CD4-positive, alpha-beta T cell treated with Interleukin-15 for 1 hour (primary cell): Measurements from ENCODE around the gene LELP1.
"Not testable (repeated sequence)": the region's sequence is repeated elsewhere in the genome, so short reads cannot be mapped to it uniquely, and the experiment has no call there.

Source experiments
- DNase-seq: peaks from one replicate; pipeline ENCODE4 v3.0.0-alpha.2; 2020

The LELP1 gene

DNA sequence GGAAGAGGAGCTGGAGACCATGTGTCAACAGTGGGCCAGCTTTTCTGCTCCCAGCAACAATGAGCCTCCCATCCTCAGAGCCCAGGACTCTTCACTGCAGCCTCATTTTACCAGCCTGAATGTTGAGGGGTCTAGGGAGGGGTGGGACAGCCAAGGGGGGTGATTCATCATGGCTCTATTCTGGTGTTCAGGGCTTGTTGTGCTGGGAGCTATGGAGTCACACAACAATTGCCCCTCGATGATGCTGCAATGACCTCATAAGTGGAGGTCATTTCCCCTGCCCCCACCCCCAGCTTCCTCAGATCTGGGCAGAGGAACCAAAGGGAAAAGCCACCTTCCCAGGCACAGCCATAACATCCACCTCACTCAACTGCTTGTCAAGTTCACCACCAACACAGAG, at the start of gene LELP1:
Gene LELP1, plus strand, starts transcription at position 301 of the 400 bp plus-strand sequence. CDS start 1,278 bp downstream, outside the sequence.
- DNase-seq, result no peak

DNA sequence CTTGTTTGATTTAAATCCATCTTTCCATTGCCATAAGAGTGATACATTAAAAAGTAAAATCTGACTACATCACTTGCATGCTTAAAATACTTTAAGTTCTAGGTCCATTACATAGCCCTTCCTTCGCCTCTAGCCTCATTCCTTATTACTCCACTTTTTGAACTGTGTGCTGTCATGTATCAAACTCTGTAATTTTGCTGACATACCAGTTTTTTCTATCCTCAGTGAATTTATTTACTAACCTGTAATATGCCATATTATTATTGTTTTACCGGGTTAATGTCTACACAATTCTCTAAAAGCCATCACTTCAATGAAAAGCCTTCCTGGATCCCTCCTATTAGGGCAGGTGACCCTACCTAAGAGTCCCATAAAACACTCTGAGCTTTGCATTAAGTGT, 47.7 kb upstream of the LELP1 start:
- no peak for DNase-seq

DNA sequence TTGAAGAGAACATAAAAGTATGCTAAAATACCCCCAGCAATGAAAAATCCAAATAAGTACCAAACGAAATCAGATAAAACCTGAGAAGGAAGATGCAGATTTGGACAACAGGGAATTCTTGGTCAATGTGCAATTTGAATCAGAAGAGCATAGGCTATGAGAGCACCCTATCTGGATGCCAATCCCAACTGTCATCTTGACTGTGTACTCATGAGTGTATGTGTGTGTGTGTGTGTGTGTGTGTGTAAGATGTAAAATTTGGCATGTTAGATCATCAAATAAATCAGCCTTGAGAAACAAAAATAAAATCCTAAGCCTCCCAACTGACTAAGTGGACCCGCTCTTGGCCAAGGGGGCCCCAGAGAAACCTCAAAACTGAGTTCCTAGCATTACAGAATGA, 34.5 kb upstream of the LELP1 start:
- DNase-seq, result no peak

DNA sequence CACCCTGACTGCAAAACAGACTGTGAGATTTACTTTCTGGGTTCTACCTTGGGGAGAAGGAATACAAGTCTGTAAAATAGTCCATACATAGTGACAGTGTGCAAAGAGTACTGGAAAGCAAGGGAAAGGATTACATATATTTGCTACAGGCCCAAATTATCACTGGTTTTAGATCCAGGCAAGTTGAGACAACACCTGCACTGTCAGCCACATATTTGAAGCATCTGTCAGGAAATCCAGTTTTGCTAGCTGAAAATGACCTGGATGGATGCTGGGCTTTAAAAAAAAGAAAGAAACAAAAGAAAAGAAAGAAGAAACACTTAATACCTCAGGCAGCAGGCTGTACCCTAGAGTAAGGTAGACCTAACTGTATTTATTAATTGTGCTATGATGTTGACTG, 28.6 kb upstream of the LELP1 start:
- DNase-seq, result no peak

DNA sequence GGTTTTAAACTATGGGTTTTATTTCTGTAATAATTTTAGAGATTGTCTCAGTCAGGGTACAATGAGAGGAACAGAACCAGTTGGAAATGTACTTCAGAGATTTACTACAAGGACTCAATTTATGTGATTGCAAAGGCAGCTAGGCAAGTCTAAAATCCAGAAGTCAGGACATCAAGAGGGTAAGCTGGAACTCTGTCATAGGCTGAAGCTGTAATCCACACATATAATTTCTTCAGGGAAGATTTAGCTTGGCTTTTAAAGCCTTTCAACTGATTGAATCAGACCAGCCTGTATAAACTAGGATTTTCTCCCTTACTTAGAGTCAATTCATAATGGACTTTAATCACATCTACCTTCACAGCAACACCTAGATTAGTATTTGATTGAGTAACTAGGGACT, 24.3 kb upstream of the LELP1 start:
- DNase-seq, result no peak

DNA sequence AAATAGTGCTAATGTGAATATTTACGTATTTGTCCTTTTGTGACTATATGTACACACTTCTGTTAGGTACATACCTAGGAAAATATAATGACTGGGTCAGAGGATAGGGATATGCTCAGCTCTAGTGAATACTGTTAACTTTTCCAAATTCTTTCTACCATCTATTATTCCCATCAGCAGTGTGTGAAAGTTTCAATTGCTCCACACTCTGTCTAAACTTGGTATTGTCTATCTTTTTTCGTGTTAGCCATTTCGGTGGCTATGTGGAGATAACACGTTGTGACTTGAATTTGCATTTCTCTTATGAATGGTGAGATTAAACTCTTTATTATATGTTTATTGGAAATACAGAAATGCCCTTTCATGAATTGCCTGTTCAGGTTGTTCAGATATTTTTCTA, 22.7 kb upstream of the LELP1 start:
- no peak for DNase-seq

DNA sequence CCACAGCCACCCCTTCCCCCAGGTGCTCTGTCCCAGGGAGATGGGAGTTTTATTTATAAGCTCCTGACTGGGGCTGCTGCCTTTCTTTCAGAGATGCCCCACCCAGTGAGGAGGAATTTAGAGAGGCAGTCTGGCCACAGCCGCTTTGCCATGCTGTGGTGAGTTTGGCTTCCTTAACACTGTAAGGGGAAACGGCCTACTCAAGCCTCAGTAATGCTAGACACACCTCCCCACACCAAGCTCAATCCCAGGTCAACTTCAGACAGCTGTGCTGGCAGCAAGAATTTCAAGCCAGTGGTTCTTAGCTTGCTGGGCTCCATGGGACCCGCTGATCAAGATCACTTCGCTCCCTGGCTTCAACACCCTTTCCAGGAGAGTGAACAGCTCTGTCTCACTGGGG, 14.9 kb upstream of the LELP1 start:
- DNase-seq, result not testable (repeated sequence)

DNA sequence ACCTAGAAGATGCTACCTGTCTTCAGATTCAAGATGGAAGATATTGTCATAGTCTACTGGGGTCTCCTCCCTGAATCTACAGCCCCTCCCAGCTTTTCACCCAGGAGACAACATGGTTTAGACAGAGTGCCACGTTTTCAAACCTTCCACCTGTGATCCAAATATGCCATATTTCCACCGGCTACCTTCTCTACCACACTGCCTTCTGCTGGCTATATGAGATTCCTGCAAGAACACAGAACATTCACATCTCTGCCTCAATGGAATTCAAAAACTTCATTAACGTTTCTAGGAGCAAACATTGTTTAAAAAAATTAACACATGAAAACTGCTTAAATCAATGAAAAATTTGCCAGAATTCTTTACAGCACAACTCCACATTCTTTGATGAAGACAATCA, 12.9 kb upstream of the LELP1 start:
- DNase-seq, result no peak

DNA sequence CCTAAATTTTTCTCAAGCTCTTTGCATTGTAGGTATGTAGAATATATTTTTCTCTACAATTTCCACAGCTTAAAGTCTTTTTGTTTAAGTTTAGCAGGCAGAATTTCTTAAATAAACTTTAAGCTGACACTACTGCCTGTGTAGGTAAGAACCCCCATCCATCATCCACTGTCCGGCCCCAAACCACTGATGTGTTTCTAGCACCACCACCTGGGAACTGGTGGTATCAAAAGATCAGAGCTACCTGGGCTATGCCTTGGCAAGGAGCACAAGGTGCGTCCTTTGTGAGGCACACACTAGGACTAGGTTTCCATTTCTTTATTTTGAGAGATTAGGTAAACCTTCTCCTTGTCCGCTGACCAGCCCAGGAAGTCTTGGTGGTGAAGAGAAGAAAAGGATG, 10.5 kb upstream of the LELP1 start:
- no peak for DNase-seq

DNA sequence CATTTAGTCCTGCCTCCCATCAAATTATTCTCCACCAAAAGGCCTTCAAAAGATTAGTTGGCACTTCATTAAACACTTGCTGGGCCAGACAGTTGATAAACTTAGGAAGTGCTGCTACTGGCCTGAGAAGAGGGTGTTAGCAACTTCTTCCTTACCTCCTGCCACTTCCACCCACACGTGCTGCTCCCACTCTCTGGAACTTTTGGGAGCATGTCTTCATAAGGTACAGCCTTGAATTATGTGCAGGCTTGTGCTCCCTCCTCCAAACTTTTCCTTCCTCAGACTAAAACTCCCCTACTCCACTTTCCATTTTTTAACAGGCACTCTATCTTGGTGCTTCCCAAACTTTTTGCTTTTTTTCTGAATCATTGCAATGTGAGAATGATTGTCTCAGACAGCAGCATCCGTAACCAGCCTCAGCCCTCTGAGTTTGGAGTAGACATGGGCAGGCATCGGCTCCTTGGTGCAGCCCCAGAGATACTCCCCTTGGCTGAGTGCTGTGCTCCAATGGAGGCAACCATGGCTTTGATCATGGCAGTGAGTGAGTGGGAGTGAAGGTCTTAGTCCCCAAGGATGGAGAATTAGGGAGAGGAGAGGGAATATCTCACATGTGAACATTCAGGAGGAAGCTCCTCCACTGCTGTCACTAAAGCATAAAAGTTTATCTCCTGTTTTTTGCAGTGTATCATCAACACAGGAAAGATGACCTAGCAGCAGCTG, 8.7 kb upstream of the LELP1 start:
- no peak for DNase-seq

DNA sequence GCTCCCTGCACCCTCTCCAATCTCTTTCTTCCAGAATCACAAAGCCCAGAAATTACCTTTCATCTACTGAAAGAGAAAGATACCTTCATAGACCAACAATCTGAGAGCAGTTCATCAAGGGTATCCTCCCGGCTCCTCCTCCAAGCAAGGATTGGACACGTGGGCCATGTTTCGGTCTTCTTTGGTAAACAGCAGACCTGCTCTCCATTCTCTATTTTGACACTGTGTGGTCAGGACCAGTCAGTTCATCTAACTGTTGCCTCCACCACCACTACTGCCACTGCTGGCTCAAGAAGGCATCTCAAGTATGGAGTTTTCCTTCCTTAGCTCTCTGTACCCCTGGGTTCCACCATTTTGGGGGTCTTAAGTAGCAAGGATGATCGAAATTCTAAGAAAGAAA, 8.0 kb upstream of the LELP1 start:
- no peak for DNase-seq

DNA sequence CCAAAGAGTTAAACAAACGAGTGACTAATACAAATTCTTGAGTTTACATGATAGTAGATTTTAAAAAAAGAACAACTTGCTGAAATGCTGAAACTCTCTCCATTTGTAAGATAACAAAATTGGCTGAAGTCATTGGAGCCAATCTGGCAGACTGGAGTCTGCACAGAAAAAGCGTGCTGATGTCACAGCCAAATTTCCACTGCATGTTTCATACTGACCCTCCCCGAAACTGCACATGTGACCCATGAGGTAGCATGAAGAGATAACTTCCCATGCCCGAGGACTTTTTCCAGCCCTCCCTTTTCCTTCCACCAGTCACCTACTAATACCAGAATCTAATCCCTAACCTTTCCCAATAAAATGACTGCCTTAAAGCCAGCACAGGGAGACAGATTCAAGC, 1.2 kb upstream of the LELP1 start:
- DNase-seq, result no peak

DNA sequence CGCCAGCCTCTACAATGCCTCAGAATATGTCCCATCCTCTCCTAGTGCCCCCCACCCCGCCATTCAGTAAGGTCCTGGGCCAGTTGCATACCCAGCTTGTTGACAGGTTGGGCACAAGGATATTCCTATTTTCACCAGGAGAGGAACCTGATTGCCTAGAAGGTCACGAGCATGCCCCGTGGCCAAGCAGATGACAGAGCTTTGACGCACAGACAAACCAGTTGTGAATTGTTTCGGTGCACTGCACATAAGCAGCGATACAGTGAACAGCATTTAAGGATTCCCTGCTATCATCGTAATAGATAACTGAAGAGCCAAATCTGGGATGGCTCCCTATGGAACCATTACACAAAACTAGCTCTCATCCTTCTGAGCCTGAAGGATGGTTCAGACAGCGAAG, 3.4 kb downstream of the LELP1 start:
- no peak for DNase-seq

DNA sequence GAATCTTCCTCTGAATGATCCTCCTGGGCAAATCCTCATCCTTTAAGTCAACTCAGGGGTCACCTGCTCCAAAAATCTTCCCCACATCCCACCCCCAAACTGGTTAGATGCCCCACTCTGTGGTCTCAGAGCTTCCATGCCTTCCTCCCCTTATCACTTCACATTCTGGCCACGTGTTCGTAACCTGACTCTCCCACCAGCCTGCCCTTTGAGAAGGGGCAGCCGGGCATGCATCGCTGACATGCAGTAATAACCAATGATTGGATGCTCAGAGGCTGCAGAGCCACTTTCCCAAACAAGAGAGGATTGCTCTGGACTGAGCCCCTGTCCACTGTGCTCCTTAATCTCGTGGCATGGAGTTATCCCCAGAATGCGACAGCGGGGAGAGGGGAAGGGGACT, 7.0 kb downstream of the LELP1 start:
- DNase-seq, result no peak

DNA sequence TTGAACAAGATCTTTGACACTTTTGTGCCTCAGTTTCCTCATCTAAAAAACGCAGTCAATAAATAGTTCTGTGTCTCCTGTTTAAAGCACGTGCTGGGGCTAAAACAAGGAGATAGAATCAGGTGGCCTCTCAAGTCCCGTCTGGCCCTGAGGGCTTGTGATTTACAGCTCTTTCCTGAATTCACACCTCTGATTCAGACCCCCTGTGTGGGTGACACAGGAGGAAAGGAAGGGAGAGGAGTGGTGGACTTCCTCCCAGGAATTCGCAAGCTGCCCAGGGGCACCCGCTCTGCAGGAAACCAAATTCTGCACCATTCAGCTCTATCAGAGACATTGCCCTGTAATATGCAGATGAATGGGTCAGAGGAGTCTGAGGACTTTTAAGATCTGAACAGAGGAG, 9.0 kb downstream of the LELP1 start:
- no peak for DNase-seq

DNA sequence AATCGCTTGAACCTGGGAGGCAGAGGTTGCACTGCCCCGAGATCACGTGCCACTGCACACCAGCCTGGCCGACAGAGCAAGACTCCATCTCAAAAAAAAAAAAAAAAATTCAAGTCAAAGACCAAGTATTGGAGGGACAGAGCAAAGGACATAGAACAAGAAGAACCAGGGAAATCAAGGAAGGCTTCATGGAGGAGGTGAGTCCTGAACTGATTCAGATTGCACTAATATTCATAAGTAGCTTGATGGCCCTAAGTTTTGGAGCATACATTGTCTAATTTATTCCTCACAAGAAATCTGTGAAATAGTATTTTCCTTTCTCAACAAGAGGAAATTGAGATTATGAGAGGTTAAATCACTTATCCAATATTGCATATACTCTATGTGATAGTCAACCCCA, 10.3 kb downstream of the LELP1 start:
- DNase-seq, result no peak

DNA sequence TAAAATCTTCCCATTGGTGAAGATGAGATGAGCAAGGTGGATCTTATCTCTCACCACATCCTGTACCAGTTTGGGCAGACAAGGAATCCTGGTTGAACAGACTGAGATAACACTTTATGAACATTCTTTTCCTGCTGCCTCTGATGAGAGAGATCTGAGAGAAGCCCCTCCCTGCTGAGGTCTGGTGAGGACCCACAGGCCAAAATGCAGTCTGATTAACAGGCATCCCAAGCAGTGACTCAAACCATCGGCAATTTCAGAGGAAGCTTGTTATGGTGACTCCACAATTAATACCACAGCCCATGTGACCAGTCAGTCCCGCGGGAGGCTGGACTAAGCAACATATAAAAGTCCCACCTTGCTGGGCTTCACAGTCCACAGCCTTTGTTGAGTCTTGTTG, 14.0 kb downstream of the LELP1 start, which contains the start of gene PRR9:
Gene PRR9, plus strand, starts transcription at position 373 of the 400 bp plus-strand sequence. CDS start 561 bp downstream, outside the sequence.
- no peak for DNase-seq

DNA sequence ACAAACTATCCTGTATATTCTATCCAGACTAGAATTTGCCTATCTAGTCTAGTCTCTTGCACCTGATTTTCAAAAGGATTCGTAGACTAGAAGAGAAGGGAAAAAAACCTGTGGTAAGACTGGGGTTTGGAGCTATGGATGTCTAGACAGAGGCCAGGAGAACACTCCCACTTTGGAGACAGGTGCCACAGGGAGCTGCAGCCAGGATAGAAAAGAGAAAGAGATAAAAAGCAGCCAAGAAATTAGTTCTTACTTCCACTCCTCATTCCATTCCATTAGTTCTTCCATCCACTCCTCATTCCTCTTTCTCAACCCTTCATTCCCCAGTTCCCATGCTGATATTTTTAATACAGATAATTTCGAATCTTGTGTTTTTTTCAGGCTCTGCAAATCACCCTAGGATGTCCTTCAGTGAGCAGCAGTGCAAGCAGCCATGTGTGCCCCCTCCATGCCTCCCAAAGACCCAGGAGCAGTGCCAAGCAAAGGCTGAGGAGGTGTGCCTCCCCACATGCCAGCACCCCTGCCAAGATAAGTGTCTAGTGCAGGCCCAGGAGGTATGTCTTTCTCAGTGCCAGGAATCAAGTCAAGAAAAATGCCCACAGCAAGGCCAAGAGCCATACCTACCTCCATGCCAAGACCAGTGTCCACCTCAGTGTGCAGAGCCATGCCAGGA, 14.7 kb downstream of the LELP1 start:
- no peak for DNase-seq

DNA sequence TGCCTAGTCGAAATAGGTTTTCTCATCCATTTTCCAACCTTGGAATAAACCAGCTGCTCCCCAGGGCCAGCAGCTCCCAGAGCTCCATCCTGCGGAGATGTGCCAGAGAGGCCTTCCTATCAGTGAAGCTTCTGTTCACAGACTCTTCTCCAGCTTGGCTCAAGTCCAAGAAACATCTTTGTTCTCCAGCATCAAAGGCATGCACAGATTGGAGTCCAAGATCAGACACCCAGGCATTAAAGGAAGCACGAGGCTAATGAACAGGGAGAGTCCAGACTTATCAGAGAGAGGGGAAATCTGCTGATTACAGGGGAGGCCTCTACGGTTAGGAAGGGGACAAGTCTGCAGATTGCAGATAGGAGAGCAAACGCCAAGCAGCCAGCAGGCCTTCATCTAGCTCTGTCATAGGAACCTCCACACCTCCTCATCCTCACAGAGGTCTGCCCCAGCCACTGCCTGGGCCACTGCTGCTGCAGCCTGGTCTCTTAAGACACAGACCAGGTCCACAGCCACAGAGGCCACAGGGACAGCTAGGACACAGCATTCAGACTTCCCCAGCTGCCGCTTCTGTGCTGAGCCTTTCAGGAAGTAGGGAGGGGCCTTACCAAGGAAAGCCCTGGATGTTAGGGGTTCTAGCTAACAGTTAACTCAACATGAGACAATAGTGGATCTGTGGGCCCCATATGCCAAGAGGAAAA, 17.5 kb downstream of the LELP1 start:
- no peak for DNase-seq

DNA sequence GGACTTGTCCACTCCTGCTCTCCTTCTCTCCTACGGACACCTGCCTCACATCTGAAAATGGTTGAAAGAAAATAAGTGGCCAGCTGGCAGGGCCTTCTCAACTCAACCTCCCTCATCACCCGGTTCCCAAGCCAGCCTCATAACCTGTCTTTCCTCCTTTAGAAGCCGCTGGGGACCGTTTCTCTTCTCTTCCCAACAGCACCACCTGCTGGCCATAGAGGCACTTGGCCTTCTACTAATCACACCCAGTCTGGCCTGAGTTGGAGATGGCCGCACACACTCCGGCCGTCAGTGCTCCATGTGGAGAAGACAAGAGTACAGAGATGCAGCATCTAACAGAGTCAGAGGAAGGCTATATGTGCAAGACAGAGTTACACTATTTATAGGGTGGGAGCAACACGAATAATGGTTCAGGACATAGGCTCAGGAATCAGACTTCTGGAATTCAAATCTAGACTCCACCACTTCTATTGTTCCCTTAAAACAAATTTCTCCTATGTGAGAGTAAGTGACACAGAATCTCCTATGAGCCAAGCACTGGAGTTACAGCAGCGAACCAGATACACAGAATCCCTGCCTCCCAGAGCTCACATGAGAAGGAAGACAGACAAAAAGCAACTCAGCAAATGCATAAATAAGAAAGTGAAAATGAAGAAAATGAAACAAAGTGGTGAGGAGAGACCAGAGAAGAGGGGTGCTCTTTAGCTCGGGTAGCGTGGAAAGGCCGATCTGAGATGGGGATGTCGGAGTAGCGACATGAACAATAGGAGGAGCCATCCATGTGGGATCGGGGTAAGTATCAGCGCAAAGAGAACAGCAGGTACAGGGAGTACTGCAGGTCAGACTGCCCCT, 20.0 kb downstream of the LELP1 start:
- DNase-seq, result peak; percentile 38

DNA sequence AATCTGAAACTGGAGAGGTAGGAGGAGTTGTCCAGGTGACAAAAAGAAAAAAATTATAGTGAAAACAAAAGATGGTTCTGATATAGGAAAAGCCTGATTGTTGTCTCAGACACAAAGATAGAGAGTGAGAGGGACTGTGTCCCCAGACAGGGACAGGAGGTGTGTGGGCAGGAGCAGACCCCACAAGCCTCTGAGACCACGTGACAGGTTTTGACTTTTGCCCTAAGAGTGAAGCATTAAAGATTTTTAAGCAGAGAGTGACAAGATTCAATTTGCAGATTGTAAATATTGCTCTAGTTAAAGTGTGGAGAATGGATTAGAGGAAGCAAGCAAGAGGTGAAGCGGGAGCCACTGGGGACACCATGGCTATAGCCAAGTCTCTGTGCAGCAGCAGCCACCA, 24.6 kb downstream of the LELP1 start:
- DNase-seq, result no peak

DNA sequence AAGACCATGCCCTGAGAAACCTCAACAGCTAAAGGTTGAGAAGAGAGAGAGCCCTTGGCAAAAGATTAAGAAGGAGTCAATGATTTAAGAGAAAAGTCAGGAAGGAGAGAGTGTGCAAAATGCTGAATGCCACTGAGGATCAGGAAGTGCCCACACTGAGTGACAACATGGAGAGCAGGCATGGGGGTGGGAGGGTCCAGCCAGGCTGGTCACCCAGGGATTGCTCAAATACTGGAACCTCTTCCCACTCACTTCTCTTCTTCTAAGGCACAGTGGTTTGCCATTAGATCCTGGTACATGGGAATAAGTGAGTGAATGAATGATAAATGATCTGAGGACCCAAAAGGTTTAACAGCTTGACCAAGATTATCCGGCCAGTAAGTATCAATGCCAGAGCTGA, 25.3 kb downstream of the LELP1 start:
- DNase-seq, result no peak
